ENCODE results near the gene ARHGDIA.

The ARHGDIA gene

DNA sequence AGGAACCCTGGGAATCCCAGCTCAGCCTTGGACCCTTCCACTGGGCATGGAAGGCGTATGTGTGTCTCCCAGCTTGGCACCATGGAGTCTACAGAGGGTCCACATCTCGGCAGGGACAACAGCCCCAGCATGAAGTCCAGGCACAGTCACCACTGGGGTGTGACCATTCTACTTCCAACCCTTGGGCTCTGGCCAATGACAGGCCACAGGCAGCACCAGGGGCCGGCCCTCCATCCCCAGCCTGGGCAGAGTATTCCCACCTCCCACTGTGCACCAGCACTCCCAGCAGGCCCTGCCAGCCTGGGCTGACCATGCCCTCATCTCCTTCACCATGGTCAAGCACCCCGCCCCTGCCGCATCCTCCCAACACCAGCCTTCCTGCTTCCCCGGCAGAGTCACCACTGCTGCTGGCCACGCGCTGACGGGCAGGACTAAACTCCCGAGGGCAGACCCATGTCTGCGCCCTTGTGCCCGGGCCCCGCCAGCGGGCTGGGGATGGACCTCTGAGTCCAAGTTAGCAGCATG is 26.7 kb downstream of the ARHGDIA start:
- Histone ChIP-seq H2BK120ac (ENCODE audit: insufficient read depth, low read length, poor library complexity) (no peak overlapping the region), H2BK12ac (ENCODE audit: low read length) (no peak overlapping the region), H3K79me1 (ENCODE audit: low read length) (no peaks in the 10 kb centered on the region), H3K9ac (ENCODE audit: low read length) (no peak overlapping the region), H3K23ac (ENCODE audit: low read length) (no peak overlapping the region), H3K4me1 (ENCODE audit: control insufficient read depth in 1 of 2, insufficient read depth in 2 of 2, low read length in 2 of 2) (peaks cover 7 to 11% of the 10 kb centered on the region in 2 experiments), H2BK5ac (ENCODE audit: low read depth, low read length, poor library complexity) (no peak overlapping the region), H3K4me2 (ENCODE audit: low read length) (no peak overlapping the region), H2AFZ (ENCODE audit: insufficient read depth, low read length, poor library complexity) (no peak overlapping the region), H3K18ac (ENCODE audit: low read length) (no peak overlapping the region), H3K27me3 (ENCODE audit: insufficient read depth, low read length) (no peaks in the 10 kb centered on the region), H3K4me3 (ENCODE audit: low read depth, low read length) (no peak overlapping the region), H4K91ac (ENCODE audit: low read depth, low read length) (no peak overlapping the region), H3K14ac (ENCODE audit: low read length) (no peak overlapping the region), H3K36me3 (ENCODE audit: control insufficient read depth in 1 of 2, insufficient read depth in 2 of 2, low read length in 2 of 2) (peaks cover 64 to 68% of the 10 kb centered on the region in 2 experiments), H3K9me3 (ENCODE audit: insufficient read depth, low read depth, low read length) (peaks cover 4% of the 10 kb centered on the region), H4K12ac (ENCODE audit: low read depth, low read length) (no peak overlapping the region), H2AK5ac (ENCODE audit: low read length) (no peak overlapping the region), H3K4ac (ENCODE audit: low read depth, low read length) (no peak overlapping the region), H3K27ac (ENCODE audit: low read depth, low read length) (no peak overlapping the region), H3K79me2 (ENCODE audit: control insufficient read depth, insufficient read depth, low read length, poor library complexity) (no peaks in the 10 kb centered on the region), H4K8ac (ENCODE audit: low read depth, low read length) (no peak overlapping the region)
- DNase-seq = no peak
- no CpG with 5 or more reads among the region's 14 CpGs for whole genome bisulfite sequencing (ENCODE audit: extremely low coverage, insufficient coverage, insufficient read length)

DNA sequence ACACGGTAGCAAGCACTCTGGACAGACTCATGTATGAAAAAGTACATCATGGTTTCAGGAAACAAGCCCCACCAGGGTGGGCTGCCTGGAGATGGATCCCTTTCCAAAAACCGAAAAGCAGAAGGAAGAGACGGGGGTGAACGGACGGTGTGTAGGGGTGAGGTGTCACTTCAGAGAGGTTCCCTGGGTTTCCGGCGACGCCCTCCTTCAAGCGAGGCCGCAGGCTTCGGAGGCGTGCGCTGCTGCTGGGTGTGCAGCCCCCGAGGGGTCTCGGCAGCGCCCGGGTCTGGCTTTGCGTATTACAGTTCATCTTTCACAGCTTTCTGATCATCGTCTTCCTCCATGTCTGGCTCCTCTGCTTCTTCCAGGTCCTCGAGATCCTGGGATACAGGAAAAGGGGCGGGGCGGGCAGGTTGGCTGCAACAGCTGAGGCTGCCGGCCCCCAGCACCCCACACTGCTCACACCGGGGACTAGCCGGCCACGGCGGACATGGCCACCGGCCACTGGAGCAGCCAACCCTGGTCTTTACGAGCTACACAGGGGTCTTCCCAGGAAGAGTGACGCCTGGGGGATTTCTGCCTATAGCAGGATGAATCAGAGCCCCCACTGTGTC is 27.3 kb downstream of the ARHGDIA start:
- H2BK120ac ChIP-seq (ENCODE audit: insufficient read depth, low read length, poor library complexity) = no peak overlapping the region
- no peak overlapping the region for H2BK5ac ChIP-seq (ENCODE audit: low read depth, low read length, poor library complexity)
- H4K8ac ChIP-seq (ENCODE audit: low read depth, low read length) = no peak overlapping the region
- no peak overlapping the region for H4K12ac ChIP-seq (ENCODE audit: low read depth, low read length)
- no peak overlapping the region for H3K18ac ChIP-seq (ENCODE audit: low read length)
- DNase-seq = no peak
- no peak overlapping the region for H3K4me3 ChIP-seq (ENCODE audit: low read depth, low read length)
- H3K9ac ChIP-seq (ENCODE audit: low read length) = no peak overlapping the region
- peaks cover 5% of the 10 kb centered on the region for H3K79me1 ChIP-seq (ENCODE audit: low read length)
- no peak overlapping the region for H2AK5ac ChIP-seq (ENCODE audit: low read length)
- H3K27me3 ChIP-seq (ENCODE audit: insufficient read depth, low read length) = no peaks in the 10 kb centered on the region
- H3K14ac ChIP-seq (ENCODE audit: low read length) = no peak overlapping the region
- no peaks in the 10 kb centered on the region for H3K79me2 ChIP-seq (ENCODE audit: control insufficient read depth, insufficient read depth, low read length, poor library complexity)
- H3K4me2 ChIP-seq (ENCODE audit: low read length) = no peak overlapping the region
- peaks cover 4% of the 10 kb centered on the region for H3K9me3 ChIP-seq (ENCODE audit: insufficient read depth, low read depth, low read length)
- H3K4me1 ChIP-seq (ENCODE audit: control insufficient read depth in 1 of 2, insufficient read depth in 2 of 2, low read length in 2 of 2) = peaks cover 13 to 16% of the 10 kb centered on the region in 2 experiments
- H4K91ac ChIP-seq (ENCODE audit: low read depth, low read length) = no peak overlapping the region
- H3K27ac ChIP-seq (ENCODE audit: low read depth, low read length) = no peak overlapping the region
- H2BK12ac ChIP-seq (ENCODE audit: low read length) = no peak overlapping the region
- no peak overlapping the region for H2AFZ ChIP-seq (ENCODE audit: insufficient read depth, low read length, poor library complexity)
- no CpG with 5 or more reads among the region's 30 CpGs for WGBS (ENCODE audit: extremely low coverage, insufficient coverage, insufficient read length)
- no peak overlapping the region for H3K23ac ChIP-seq (ENCODE audit: low read length)
- H3K4ac ChIP-seq (ENCODE audit: low read depth, low read length) = no peak overlapping the region
- H3K36me3 ChIP-seq (ENCODE audit: control insufficient read depth in 1 of 2, insufficient read depth in 2 of 2, low read length in 2 of 2) = peaks cover 59 to 64% of the 10 kb centered on the region in 2 experiments

DNA sequence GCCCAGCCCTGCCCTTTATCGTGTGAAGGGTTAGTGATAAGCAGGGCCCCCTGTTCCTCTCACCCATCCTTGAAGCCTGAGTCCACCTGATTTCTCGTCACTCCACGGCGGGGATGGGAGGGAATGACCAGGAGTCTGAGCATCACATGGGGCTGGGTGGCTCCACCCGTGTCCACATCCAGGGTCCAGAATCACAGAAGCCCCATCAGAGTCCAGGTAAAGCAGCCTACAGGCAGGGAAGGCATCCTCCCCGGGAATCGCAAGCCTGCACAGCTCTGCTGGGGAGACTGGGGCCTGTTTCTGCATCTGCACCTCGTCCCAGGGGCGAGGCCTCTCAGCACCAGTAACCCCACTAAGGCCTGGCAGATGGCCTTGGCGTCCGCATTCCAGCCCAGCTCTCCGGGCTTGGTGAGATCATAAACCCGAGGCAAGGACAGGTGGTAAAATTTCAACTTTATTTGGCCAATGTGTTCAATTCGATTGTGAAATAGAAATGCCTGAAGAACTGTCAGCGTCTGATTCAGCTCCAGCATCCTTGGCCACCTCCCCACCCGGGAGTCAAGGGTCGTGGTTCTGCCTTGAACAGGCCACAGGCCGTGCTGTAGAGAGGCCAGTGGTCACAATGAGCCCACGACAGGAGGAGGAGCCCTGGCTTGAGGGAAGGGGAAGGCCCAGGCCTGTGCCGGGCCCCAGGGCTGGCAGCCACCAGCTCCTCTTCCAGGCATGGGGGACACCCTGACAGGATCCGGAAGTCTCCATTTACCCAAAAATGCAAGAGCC is 28.2 kb downstream of the ARHGDIA start:
- Histone ChIP-seq H3K79me2 (ENCODE audit: control insufficient read depth, insufficient read depth, low read length, poor library complexity) (no peaks in the 10 kb centered on the region), H3K4me2 (ENCODE audit: low read length) (no peak overlapping the region), H2BK12ac (ENCODE audit: low read length) (no peak overlapping the region), H3K27ac (ENCODE audit: low read depth, low read length) (peak overlapping the region; percentile 6), H2AFZ (ENCODE audit: insufficient read depth, low read length, poor library complexity) (no peak overlapping the region), H3K27me3 (ENCODE audit: insufficient read depth, low read length) (no peaks in the 10 kb centered on the region), H3K18ac (ENCODE audit: low read length) (no peak overlapping the region), H4K91ac (ENCODE audit: low read depth, low read length) (no peak overlapping the region), H4K8ac (ENCODE audit: low read depth, low read length) (no peak overlapping the region), H2BK120ac (ENCODE audit: insufficient read depth, low read length, poor library complexity) (no peak overlapping the region), H3K36me3 (ENCODE audit: control insufficient read depth in 1 of 2, insufficient read depth in 2 of 2, low read length in 2 of 2) (peaks cover 54 to 59% of the 10 kb centered on the region in 2 experiments), H3K23ac (ENCODE audit: low read length) (no peak overlapping the region), H3K4me1 (ENCODE audit: control insufficient read depth in 1 of 2, insufficient read depth in 2 of 2, low read length in 2 of 2) (peaks cover 15 to 20% of the 10 kb centered on the region in 2 experiments), H2AK5ac (ENCODE audit: low read length) (no peak overlapping the region), H3K14ac (ENCODE audit: low read length) (no peak overlapping the region), H3K4ac (ENCODE audit: low read depth, low read length) (no peak overlapping the region), H3K4me3 (ENCODE audit: low read depth, low read length) (no peak overlapping the region), H3K9me3 (ENCODE audit: insufficient read depth, low read depth, low read length) (peaks cover 4% of the 10 kb centered on the region), H3K79me1 (ENCODE audit: low read length) (peaks cover 6% of the 10 kb centered on the region), H4K12ac (ENCODE audit: low read depth, low read length) (no peak overlapping the region), H2BK5ac (ENCODE audit: low read depth, low read length, poor library complexity) (no peak overlapping the region), H3K9ac (ENCODE audit: low read length) (peak overlapping the region; percentile 44)
- no CpG with 5 or more reads among the region's 21 CpGs for WGBS (ENCODE audit: extremely low coverage, insufficient coverage, insufficient read length)
- DNase-seq = no peak

- no peak overlapping the region for H3K4me3 ChIP-seq (ENCODE audit: low read depth, low read length)
- WGBS (ENCODE audit: extremely low coverage, insufficient coverage, insufficient read length) = no CpG with 5 or more reads among the region's 11 CpGs
- no peak overlapping the region for H3K27ac ChIP-seq (ENCODE audit: low read depth, low read length)
- H3K9me3 ChIP-seq (ENCODE audit: insufficient read depth, low read depth, low read length) = peaks cover 4% of the 10 kb centered on the region
- no peak overlapping the region for H2BK12ac ChIP-seq (ENCODE audit: low read length)
- peaks cover 50 to 54% of the 10 kb centered on the region in 2 experiments for H3K36me3 ChIP-seq (ENCODE audit: control insufficient read depth in 1 of 2, insufficient read depth in 2 of 2, low read length in 2 of 2)
- no peak overlapping the region for H2AK5ac ChIP-seq (ENCODE audit: low read length)
- H3K18ac ChIP-seq (ENCODE audit: low read length) = no peak overlapping the region
- no peak overlapping the region for H3K9ac ChIP-seq (ENCODE audit: low read length)
- H2BK5ac ChIP-seq (ENCODE audit: low read depth, low read length, poor library complexity) = no peak overlapping the region
- H4K91ac ChIP-seq (ENCODE audit: low read depth, low read length) = no peak overlapping the region
- no peak overlapping the region for H2BK120ac ChIP-seq (ENCODE audit: insufficient read depth, low read length, poor library complexity)
- no peak overlapping the region for H4K12ac ChIP-seq (ENCODE audit: low read depth, low read length)
- H3K4ac ChIP-seq (ENCODE audit: low read depth, low read length) = no peak overlapping the region
- no peaks in the 10 kb centered on the region for H3K79me2 ChIP-seq (ENCODE audit: control insufficient read depth, insufficient read depth, low read length, poor library complexity)
- H3K4me2 ChIP-seq (ENCODE audit: low read length) = no peak overlapping the region
- no peak overlapping the region for H3K23ac ChIP-seq (ENCODE audit: low read length)
- peaks cover 16 to 20% of the 10 kb centered on the region in 2 experiments for H3K4me1 ChIP-seq (ENCODE audit: control insufficient read depth in 1 of 2, insufficient read depth in 2 of 2, low read length in 2 of 2)
- no peak overlapping the region for H4K8ac ChIP-seq (ENCODE audit: low read depth, low read length)
- no peak overlapping the region for H3K14ac ChIP-seq (ENCODE audit: low read length)
- DNase-seq = no peak
- H2AFZ ChIP-seq (ENCODE audit: insufficient read depth, low read length, poor library complexity) = no peak overlapping the region
- H3K79me1 ChIP-seq (ENCODE audit: low read length) = peaks cover 6% of the 10 kb centered on the region
- no peaks in the 10 kb centered on the region for H3K27me3 ChIP-seq (ENCODE audit: insufficient read depth, low read length)
These were observed 28.8 kb downstream of the ARHGDIA start for GRCh38 chr17:81842378-81842724.
